ENCODE measurements around the gene MGAT1. TPM values are rescaled to one million over a fixed set of nuclear protein-coding genes. Genes with fewer than 3 reads are reported as not detected.

The MGAT1 gene
- total and polyA plus RNA-seq, 2 experiments from 2014 or later: 23.7 to 81.4 TPM

DNA sequence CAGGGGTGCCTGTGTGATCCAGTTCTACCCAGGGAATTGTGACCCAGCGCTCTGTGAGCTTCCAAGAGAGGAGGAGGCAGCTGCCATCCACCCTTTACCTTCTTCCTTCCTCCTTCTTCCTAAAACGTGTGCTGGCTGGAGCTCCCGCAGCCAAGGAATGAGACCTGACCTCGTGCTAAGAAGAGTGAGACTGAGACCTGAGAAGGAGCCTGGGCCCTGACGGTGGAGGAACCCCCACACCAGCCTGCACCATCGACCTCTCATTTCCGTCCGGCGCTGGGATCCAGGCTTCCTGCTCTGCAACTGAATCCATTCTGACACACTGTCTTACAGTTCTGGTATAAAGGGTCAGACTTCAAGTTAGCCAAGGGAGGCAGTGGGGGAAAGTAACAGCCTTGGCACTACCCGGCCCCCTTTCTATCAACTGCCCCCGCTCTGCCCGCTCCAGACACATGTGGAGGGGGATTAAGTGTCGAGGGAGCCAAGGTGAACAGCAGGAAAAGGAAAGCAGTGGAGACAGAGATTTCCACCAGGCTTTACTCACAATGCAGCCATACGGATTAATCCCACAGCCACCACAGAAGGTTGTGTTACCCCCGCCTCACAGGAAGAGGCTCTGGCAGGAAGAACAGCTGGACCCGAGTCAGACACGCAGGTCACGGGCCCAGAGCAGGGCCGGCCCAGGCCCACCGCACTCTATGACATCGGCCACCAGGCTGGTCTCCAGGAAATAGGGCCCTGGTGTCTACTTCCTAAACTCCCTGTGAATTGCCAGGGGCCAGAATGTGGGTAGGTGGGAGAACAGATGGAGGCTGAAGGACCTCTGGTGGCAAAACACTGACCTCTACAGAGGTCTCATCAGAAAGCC is 15.8 kb downstream of the MGAT1 start:
- Mint-ChIP-seq H3K27me3 (ENCODE audit: insufficient read depth, low read depth, poor library complexity) (peaks cover 10% of the 10 kb centered on the region), H3K36me3 (ENCODE audit: low read depth) (peaks cover 29% of the 10 kb centered on the region), H3K27ac (peak overlapping the region; percentile 95), H3K4me1 (peaks cover 52% of the 10 kb centered on the region), H3K9me3 (peaks cover 5% of the 10 kb centered on the region), H3K4me3 (peak overlapping the region; percentile 45; the same call in 2 of the 3 replicates)
- Histone ChIP-seq H3K4me2 (peak overlapping the region; percentile 73), H3K9me2 (ENCODE audit: insufficient read depth) (no peaks in the 10 kb centered on the region), H3K4me3 (peak overlapping the region; percentile 24; the same call in 1 of the 2 replicates), H4K20me1 (replicated peaks; ENCODE audit: insufficient read depth) (0 out of 2 replicates have a peak, but pooled peaks cover 4% of the 10 kb centered on the region), H3K79me2 (replicated peaks; ENCODE audit: insufficient read depth) (peaks cover 9% of the 10 kb centered on the region; the same call in 1 of the 2 replicates), H3K27ac (ENCODE audit: low read depth) (peak overlapping the region; percentile 95), H3K27me3 (ENCODE audit: insufficient read depth) (no peaks in the 10 kb centered on the region), H2AFZ (no peak overlapping the region), H3K4me1 (ENCODE audit: insufficient read depth) (peaks cover 29% of the 10 kb centered on the region), H3K36me3 (ENCODE audit: insufficient read depth) (no peaks in the 10 kb centered on the region; the same call in 1 of the 2 replicates), H3F3A (replicated peaks; ENCODE audit: low read depth) (peaks cover 11% of the 10 kb centered on the region; the same call in 1 of the 2 replicates)
- DNase-seq (ENCODE audit: low spot score) (no peak), ATAC-seq (no peak)
- no peak for TF ChIP-seq EZH2 (IDR thresholded peaks at IDR 0.05; ENCODE audit: low read depth, unreplicated experiment)
- TF ChIP-seq, protein P1, sequence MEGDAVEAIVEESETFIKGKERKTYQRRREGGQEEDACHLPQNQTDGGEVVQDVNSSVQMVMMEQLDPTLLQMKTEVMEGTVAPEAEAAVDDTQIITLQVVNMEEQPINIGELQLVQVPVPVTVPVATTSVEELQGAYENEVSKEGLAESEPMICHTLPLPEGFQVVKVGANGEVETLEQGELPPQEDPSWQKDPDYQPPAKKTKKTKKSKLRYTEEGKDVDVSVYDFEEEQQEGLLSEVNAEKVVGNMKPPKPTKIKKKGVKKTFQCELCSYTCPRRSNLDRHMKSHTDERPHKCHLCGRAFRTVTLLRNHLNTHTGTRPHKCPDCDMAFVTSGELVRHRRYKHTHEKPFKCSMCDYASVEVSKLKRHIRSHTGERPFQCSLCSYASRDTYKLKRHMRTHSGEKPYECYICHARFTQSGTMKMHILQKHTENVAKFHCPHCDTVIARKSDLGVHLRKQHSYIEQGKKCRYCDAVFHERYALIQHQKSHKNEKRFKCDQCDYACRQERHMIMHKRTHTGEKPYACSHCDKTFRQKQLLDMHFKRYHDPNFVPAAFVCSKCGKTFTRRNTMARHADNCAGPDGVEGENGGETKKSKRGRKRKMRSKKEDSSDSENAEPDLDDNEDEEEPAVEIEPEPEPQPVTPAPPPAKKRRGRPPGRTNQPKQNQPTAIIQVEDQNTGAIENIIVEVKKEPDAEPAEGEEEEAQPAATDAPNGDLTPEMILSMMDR (conservative IDR thresholded peaks at IDR 0.05; ENCODE audit: low read depth in 2 of 2): peak; percentile 27 to 48; a peak in 2 of 4 replicates

DNA sequence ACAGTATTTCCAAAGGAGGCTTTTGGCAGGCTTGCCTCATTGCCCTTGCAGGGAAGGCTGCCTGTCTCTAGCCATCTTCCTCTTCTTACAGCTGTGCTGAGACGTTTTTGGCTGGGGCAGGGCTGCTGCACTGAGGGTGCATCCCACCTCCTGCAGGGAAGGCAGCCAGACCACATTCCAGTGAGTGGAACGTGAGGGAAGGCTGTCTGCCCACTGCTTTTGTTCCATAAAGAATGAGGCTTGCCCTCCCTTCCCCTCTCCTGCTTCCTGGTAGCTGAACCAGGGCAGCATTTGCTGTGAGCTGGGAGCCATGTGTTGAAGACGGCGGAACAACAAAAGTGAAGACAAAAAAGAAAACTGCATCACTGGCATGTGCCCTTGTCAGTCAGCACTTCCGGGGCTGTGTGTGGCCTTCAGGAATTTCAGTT is 16.8 kb downstream of the MGAT1 start:
- Histone ChIP-seq H3K4me2 (peak overlapping the region; percentile 73), H2AFZ (no peak overlapping the region)
- DNase-seq (ENCODE audit: low spot score): peak; percentile 91

More for the DNA sequence above, 16.8 kb downstream of the MGAT1 start:
- H3K4me3 ChIP-seq: peak overlapping the region; percentile 37
- TF ChIP-seq POLR2AphosphoS5 (IDR thresholded peaks at IDR 0.05; ENCODE audit: low read depth): peak; percentile 56
- TF ChIP-seq, protein P2, sequence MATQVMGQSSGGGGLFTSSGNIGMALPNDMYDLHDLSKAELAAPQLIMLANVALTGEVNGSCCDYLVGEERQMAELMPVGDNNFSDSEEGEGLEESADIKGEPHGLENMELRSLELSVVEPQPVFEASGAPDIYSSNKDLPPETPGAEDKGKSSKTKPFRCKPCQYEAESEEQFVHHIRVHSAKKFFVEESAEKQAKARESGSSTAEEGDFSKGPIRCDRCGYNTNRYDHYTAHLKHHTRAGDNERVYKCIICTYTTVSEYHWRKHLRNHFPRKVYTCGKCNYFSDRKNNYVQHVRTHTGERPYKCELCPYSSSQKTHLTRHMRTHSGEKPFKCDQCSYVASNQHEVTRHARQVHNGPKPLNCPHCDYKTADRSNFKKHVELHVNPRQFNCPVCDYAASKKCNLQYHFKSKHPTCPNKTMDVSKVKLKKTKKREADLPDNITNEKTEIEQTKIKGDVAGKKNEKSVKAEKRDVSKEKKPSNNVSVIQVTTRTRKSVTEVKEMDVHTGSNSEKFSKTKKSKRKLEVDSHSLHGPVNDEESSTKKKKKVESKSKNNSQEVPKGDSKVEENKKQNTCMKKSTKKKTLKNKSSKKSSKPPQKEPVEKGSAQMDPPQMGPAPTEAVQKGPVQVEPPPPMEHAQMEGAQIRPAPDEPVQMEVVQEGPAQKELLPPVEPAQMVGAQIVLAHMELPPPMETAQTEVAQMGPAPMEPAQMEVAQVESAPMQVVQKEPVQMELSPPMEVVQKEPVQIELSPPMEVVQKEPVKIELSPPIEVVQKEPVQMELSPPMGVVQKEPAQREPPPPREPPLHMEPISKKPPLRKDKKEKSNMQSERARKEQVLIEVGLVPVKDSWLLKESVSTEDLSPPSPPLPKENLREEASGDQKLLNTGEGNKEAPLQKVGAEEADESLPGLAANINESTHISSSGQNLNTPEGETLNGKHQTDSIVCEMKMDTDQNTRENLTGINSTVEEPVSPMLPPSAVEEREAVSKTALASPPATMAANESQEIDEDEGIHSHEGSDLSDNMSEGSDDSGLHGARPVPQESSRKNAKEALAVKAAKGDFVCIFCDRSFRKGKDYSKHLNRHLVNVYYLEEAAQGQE (IDR thresholded peaks at IDR 0.05; ENCODE audit: unreplicated experiment): no peak
- 0 out of 2 replicates have a peak, but pooled peaks have one; percentile 20 for TF ChIP-seq CREB1 (CRISPR knock-in tag; IDR thresholded peaks at IDR 0.05; ENCODE audit: low read depth)
- TF ChIP-seq, protein P3, sequence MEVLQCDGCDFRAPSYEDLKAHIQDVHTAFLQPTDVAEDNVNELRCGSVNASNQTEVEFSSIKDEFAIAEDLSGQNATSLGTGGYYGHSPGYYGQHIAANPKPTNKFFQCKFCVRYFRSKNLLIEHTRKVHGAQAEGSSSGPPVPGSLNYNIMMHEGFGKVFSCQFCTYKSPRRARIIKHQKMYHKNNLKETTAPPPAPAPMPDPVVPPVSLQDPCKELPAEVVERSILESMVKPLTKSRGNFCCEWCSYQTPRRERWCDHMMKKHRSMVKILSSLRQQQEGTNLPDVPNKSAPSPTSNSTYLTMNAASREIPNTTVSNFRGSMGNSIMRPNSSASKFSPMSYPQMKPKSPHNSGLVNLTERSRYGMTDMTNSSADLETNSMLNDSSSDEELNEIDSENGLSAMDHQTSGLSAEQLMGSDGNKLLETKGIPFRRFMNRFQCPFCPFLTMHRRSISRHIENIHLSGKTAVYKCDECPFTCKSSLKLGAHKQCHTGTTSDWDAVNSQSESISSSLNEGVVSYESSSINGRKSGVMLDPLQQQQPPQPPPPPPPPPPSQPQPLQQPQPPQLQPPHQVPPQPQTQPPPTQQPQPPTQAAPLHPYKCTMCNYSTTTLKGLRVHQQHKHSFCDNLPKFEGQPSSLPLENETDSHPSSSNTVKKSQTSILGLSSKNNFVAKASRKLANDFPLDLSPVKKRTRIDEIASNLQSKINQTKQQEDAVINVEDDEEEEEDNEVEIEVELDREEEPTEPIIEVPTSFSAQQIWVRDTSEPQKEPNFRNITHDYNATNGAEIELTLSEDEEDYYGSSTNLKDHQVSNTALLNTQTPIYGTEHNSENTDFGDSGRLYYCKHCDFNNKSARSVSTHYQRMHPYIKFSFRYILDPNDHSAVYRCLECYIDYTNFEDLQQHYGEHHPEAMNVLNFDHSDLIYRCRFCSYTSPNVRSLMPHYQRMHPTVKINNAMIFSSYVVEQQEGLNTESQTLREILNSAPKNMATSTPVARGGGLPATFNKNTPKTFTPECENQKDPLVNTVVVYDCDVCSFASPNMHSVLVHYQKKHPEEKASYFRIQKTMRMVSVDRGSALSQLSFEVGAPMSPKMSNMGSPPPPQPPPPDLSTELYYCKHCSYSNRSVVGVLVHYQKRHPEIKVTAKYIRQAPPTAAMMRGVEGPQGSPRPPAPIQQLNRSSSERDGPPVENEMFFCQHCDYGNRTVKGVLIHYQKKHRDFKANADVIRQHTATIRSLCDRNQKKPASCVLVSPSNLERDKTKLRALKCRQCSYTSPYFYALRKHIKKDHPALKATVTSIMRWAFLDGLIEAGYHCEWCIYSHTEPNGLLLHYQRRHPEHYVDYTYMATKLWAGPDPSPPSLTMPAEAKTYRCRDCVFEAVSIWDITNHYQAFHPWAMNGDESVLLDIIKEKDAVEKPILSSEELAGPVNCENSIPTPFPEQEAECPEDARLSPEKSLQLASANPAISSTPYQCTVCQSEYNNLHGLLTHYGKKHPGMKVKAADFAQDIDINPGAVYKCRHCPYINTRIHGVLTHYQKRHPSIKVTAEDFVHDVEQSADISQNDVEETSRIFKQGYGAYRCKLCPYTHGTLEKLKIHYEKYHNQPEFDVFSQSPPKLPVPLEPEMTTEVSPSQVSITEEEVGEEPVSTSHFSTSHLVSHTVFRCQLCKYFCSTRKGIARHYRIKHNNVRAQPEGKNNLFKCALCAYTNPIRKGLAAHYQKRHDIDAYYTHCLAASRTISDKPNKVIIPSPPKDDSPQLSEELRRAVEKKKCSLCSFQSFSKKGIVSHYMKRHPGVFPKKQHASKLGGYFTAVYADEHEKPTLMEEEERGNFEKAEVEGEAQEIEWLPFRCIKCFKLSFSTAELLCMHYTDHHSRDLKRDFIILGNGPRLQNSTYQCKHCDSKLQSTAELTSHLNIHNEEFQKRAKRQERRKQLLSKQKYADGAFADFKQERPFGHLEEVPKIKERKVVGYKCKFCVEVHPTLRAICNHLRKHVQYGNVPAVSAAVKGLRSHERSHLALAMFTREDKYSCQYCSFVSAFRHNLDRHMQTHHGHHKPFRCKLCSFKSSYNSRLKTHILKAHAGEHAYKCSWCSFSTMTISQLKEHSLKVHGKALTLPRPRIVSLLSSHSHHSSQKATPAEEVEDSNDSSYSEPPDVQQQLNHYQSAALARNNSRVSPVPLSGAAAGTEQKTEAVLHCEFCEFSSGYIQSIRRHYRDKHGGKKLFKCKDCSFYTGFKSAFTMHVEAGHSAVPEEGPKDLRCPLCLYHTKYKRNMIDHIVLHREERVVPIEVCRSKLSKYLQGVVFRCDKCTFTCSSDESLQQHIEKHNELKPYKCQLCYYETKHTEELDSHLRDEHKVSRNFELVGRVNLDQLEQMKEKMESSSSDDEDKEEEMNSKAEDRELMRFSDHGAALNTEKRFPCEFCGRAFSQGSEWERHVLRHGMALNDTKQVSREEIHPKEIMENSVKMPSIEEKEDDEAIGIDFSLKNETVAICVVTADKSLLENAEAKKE (CRISPR knock-in tag; IDR thresholded peaks at IDR 0.05): 0 out of 2 replicates have a peak, but pooled peaks have one; percentile 45
- Mint-ChIP-seq H3K36me3 (ENCODE audit: low read depth) (peaks cover 21% of the 10 kb centered on the region), H3K9me3 (peaks cover 14% of the 10 kb centered on the region), H3K4me3 (peak overlapping the region; percentile 45), H3K4me1 (peaks cover 50% of the 10 kb centered on the region), H3K27me3 (ENCODE audit: insufficient read depth, low read depth, poor library complexity) (peaks cover 10% of the 10 kb centered on the region), H3K27ac (peak overlapping the region; percentile 95)
- no peaks in the 10 kb centered on the region for H3K9me2 ChIP-seq (ENCODE audit: insufficient read depth)
- H4K20me1 ChIP-seq (replicated peaks; ENCODE audit: insufficient read depth): 0 out of 2 replicates have a peak, but pooled peaks cover 4% of the 10 kb centered on the region
- peaks cover 11% of the 10 kb centered on the region; the same call in 1 of the 2 replicates for H3F3A ChIP-seq (replicated peaks; ENCODE audit: low read depth)
- no peaks in the 10 kb centered on the region for H3K27me3 ChIP-seq (ENCODE audit: insufficient read depth)
- peaks cover 29% of the 10 kb centered on the region for H3K4me1 ChIP-seq (ENCODE audit: insufficient read depth)
- H3K36me3 ChIP-seq (ENCODE audit: insufficient read depth): no peaks in the 10 kb centered on the region
- H3K27ac ChIP-seq (ENCODE audit: low read depth): peak overlapping the region; percentile 95
- H3K79me2 ChIP-seq (replicated peaks; ENCODE audit: insufficient read depth): 0 out of 2 replicates have a peak, but pooled peaks cover 4% of the 10 kb centered on the region
- peak; percentile 76 for ATAC-seq
